ENCODE data around the gene DPCD.

DNA sequence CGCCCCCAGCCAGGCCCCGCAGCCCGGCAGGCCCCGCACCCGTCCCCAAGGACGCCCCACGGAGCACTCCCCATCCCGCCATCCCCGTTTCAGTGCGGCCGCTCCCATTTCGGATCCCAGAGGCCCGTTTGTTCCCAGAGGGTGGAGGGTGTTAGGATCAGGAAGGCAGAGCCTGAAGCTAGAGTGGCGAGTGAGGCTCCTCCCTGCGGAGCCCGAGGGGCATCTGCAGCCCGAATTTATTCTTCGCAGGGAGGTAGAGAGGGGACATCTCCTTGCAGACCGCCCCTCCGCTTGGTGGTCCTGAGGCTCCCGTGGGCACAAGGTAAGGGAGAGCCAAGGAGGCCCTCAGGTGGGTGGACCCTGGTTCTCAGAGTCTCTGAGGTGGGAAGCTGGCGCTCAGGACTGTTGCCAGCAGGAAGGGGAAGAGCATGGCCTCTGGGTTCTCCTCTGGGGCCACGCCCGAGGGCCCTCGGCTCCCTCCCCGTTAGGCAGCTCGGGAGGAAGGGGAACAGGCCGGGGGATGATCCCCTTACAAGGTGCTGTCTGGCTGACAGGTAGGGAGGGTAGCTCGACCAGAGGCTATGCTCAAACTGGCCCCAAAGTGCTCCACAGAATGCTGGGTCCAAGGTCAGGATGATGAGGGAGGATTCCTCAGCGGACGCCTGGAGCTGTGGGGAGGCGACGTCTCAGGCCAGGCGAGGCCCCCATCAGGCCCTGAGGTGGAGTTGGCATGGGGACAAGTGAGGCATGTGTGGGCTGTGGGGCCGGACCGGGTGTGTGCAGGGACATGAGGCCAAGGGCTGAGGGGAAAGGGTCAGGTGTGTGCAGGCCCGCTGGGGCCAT lies 17.5 kb upstream of the DPCD start:
- TF ChIP-seq POLR2A (IDR thresholded peaks at IDR 0.05; ENCODE audit: low read length) (peak; percentile 33), GATA1 (IDR thresholded peaks at IDR 0.05; ENCODE audit: low read depth, low read length) (no peak)
